Renal cortex interstitium (tissue), 11 donors: ENCODE data around the gene NYNRIN. TPM values are rescaled to one million over a fixed set of nuclear protein-coding genes. Genes with fewer than 3 reads are reported as not detected.

Source experiments
- DNase-seq, 11 donors: peaks; one replicate each; pipeline ENCODE4 v3.0.0-alpha.2; 2013; ENCODE audit warnings: low read depth in 9 of 11, low spot score in 4 of 11; ENCODE audit errors: extremely low read depth in 1 of 11
- polyA plus RNA-seq, 3 donors: library from polyadenylated mRNA; unstranded; fragments of 120-200 nt; gene quantifications; one replicate each; pipeline ENCODE4 v1.2.1, GENCODE V29; 2013; ENCODE audit not compliant: insufficient read length in 3 of 3

The NYNRIN gene
- polyA plus RNA-seq, 3 donors: 47.5 to 60.0 (median 47.8) TPM

- no peak for DNase-seq
These were observed 65.3 kb downstream of the NYNRIN start for GRCh38 chr14:24463884-24464785.

GRCh38 chr14:24465368-24465767 is 66.6 kb downstream of the NYNRIN start:
- DNase-seq: no peak

DNA sequence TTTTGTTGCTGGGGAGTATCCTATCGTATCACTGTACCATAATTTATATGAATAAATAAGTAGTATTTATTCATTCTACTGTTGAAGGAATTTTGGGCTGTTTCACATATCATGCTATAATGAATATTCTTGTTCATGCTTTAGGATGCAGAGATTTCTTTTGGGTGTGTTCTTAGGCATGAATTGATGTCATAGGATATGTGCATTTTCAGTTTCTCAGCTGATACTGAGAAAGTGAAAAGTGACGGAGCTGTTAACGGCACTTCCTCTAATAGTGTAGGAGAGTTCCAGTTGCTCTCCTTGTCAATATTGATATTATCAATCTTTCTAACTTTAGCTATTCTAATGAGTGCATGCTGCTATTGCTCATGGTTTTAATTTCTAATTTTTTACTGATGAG is 67.0 kb downstream of the NYNRIN start:
- no peak for DNase-seq

Other genes starting within 250 kb of the NYNRIN start
- 10 to 100 TPM; 56.3 to 66.1 (median 58.3) TPM for gene IRF9, start 237.7 kb upstream of the NYNRIN start, polyA plus RNA-seq
- gene REC8, start 226.9 kb upstream of the NYNRIN start, polyA plus RNA-seq: 10 to 100 TPM; 64.2 to 76.7 (median 67.2) TPM
- 10 to 100 TPM; 32.8 to 42.1 (median 40.5) TPM for gene IPO4, start 210.2 kb upstream of the NYNRIN start, polyA plus RNA-seq
- 10 to 100 TPM; 36.6 to 50.8 (median 47.1) TPM for gene TM9SF1, start 203.6 kb upstream of the NYNRIN start, polyA plus RNA-seq
- 10 to 100 TPM in 1 of 3 donors, 1 to 10 TPM in 2; 4.8 to 11.6 (median 6.8) TPM for gene TSSK4, start 193.3 kb upstream of the NYNRIN start, polyA plus RNA-seq
- 10 to 100 TPM; 56.1 to 58.4 (median 56.9) TPM for gene CHMP4A, start 185.5 kb upstream of the NYNRIN start, polyA plus RNA-seq
- gene MDP1, start 182.9 kb upstream of the NYNRIN start, polyA plus RNA-seq: 10 to 100 TPM; 10.2 to 17.3 (median 13.5) TPM
- gene NEDD8, start 166.6 kb upstream of the NYNRIN start, polyA plus RNA-seq: 100 to 1,000 TPM; 198 to 251 (median 250) TPM
- gene GMPR2, start 166.1 kb upstream of the NYNRIN start, polyA plus RNA-seq: 100 to 1,000 TPM; 107 to 128 (median 115) TPM
- 10 to 100 TPM; 52.8 to 65.8 (median 61.6) TPM for gene TINF2, start 156.4 kb upstream of the NYNRIN start, polyA plus RNA-seq
- gene TGM1, start 135.8 kb upstream of the NYNRIN start, polyA plus RNA-seq: 1 to 10 TPM; 1.6 to 2.1 (median 2.0) TPM
- 10 to 100 TPM; 20.0 to 25.3 (median 23.5) TPM for gene RABGGTA, start 127.4 kb upstream of the NYNRIN start, polyA plus RNA-seq
- gene DHRS1, start 99.2 kb upstream of the NYNRIN start, polyA plus RNA-seq: 10 to 100 TPM; 31.4 to 61.9 (median 37.9) TPM
- 10 to 100 TPM; 25.8 to 28.5 (median 26.7) TPM for gene NOP9, start 99.2 kb upstream of the NYNRIN start, polyA plus RNA-seq
- gene CIDEB, start 91.0 kb upstream of the NYNRIN start, polyA plus RNA-seq: 10 to 100 TPM; 24.6 to 28.8 (median 26.5) TPM
- gene LTB4R2, start 88.9 kb upstream of the NYNRIN start, polyA plus RNA-seq: 1 to 10 TPM; 3.4 to 4.3 (median 3.7) TPM
- 1 to 10 TPM; 4.1 to 6.8 (median 5.6) TPM for gene LTB4R, start 87.5 kb upstream of the NYNRIN start, polyA plus RNA-seq
- gene ADCY4, start 63.9 kb upstream of the NYNRIN start, polyA plus RNA-seq: 10 to 100 TPM; 15.7 to 25.1 (median 21.6) TPM
- gene RIPK3, start 59.0 kb upstream of the NYNRIN start, polyA plus RNA-seq: 1 to 10 TPM; 2.5 to 4.5 (median 3.1) TPM
- 10 to 100 TPM; 58.4 to 95.5 (median 74.1) TPM for gene NFATC4, start 30.8 kb upstream of the NYNRIN start, polyA plus RNA-seq
- gene CBLN3, start 30.7 kb downstream of the NYNRIN start, polyA plus RNA-seq: 1 to 10 TPM; 2.9 to 3.5 (median 3.0) TPM
- gene KHNYN, start 31.0 kb downstream of the NYNRIN start, polyA plus RNA-seq: 10 to 100 TPM; 44.8 to 51.6 (median 48.4) TPM
- 10 to 100 TPM; 51.4 to 76.8 (median 69.5) TPM for gene SDR39U1, start 43.8 kb downstream of the NYNRIN start, polyA plus RNA-seq
- under 1 TPM; 0.19 to 0.53 (median 0.32) TPM for gene CMA1, start 109.3 kb downstream of the NYNRIN start, polyA plus RNA-seq
- under 1 TPM; 0.62 to 0.79 (median 0.76) TPM for gene CTSG, start 177.2 kb downstream of the NYNRIN start, polyA plus RNA-seq
- under 1 TPM in 1 of 3 donors, not detected in 2; 0.11 TPM for gene GZMH, start 210.7 kb downstream of the NYNRIN start, polyA plus RNA-seq
- 1 to 10 TPM in 1 of 3 donors, under 1 TPM in 1, not detected in 1; 0.60 to 1.2 TPM for gene GZMB, start 235.2 kb downstream of the NYNRIN start, polyA plus RNA-seq